CD4-positive, alpha-beta T cell (primary cell): ENCODE measurements around the gene MS4A4E. TPM values are rescaled to one million over a fixed set of nuclear protein-coding genes. Genes with fewer than 3 reads are reported as not detected.

Source experiments
- ATAC-seq: fragments of 200-7000 bp; cut with Tn5 transposase; one replicate; pipeline ENCODE4 v1.10.0; 2022; ENCODE audit warnings: mild to moderate bottlenecking; ENCODE audit not compliant: poor library complexity
- CTCF ChIA-PET: fragments of 350-600 bp; sonication (Branson Sonifier 250); formaldehyde crosslinking; loops from one replicate; lab custom pipeline; 2021; ENCODE audit warnings: antibody characterized with exemption, inconsistent platforms; lab: Charles Lee
- POLR2A ChIA-PET: fragments of 350-600 bp; sonication (Branson Sonifier 250); formaldehyde crosslinking; loops from one replicate; lab custom pipeline; 2021; ENCODE audit warnings: antibody characterized with exemption, inconsistent platforms; lab: Charles Lee
- DNase-seq, 14 experiments: peaks; one replicate each; pipeline ENCODE4 v3.0.0-alpha.2; 2013 to 2020; ENCODE audit warnings: mixed read lengths in 2 of 14
- H3K27ac ChIP-seq, 2 donors: one replicate each; pipeline versions ENCODE4 v1.5.1 to v1.7.0; 2013; ENCODE audit warnings: low read length in 2 of 2, low read depth in 1 of 2, mild to moderate bottlenecking in 1 of 2
- H3K27me3 ChIP-seq, 2 experiments: 1 replicate in 1 of 2; 2 replicates in 1 of 2; pipeline versions ENCODE4 v1.6.1 to v1.7.0; 2013; ENCODE audit warnings: low read length in 2 of 2, control low read depth in 1 of 2, mild to moderate bottlenecking in 1 of 2, moderate library complexity in 1 of 2; ENCODE audit not compliant: insufficient read depth in 2 of 2, control insufficient read depth in 1 of 2
- H3K36me3 ChIP-seq: one replicate; pipeline ENCODE4 v1.6.1; 2013; ENCODE audit warnings: low read length, control low read depth; ENCODE audit not compliant: insufficient read depth
- H3K4me1 ChIP-seq: one replicate; pipeline ENCODE4 v1.6.1; 2013; ENCODE audit warnings: low read length, control low read depth; ENCODE audit not compliant: insufficient read depth
- H3K4me3 ChIP-seq: one replicate; pipeline ENCODE4 v1.5.1; 2013; ENCODE audit warnings: mild to moderate bottlenecking, low read length, moderate library complexity
- H3K9me3 ChIP-seq, 2 experiments: 1 replicate in 1 of 2; 2 replicates in 1 of 2; pipeline versions ENCODE4 v1.6.1 to v1.7.0; 2013; ENCODE audit warnings: low read length in 2 of 2, mild to moderate bottlenecking in 2 of 2, control low read depth in 1 of 2, moderate library complexity in 1 of 2; ENCODE audit not compliant: control insufficient read depth in 1 of 2, insufficient read depth in 1 of 2
- H3K27ac Mint-ChIP-seq: one replicate; pipeline ENCODE4 v1.8.0; 2020; ENCODE audit warnings: mixed read lengths
- H3K27me3 Mint-ChIP-seq: one replicate; pipeline ENCODE4 v1.8.0; 2021; ENCODE audit warnings: mixed read lengths
- H3K36me3 Mint-ChIP-seq: one replicate; pipeline ENCODE4 v1.8.0; 2021; ENCODE audit warnings: low read depth, mixed read lengths
- H3K4me1 Mint-ChIP-seq: one replicate; pipeline ENCODE4 v1.8.0; 2021; ENCODE audit warnings: low read depth, mixed read lengths
- H3K4me3 Mint-ChIP-seq: one replicate; pipeline ENCODE4 v1.8.0; 2020; ENCODE audit warnings: mild to moderate bottlenecking, mixed read lengths
- H3K9me3 Mint-ChIP-seq: one replicate; pipeline ENCODE4 v1.8.0; 2020; ENCODE audit warnings: mixed read lengths
- intact Hi-C, 2 experiments: fragments of 100-400 bp; cut with DNase I in 1 of 2; cut with micrococcal nuclease in 1 of 2; formaldehyde crosslinking; loops; one replicate each; pipeline versions ENCODE4 v1.15.1 to v1.9.0; 2023 to 2025; cut with DNase I, micrococcal nuclease
- total RNA-seq, 174 experiments: library from RNA in 2 of 174; stranded (reverse) in 2 of 174; gene quantifications; one replicate each; pipeline ENCODE4 v1.2.3 and lab custom pipeline; 2021 to 2026
- TF ChIP-seq, protein P1 (sequence below): fragments of 200-600 bp; IDR thresholded peaks from one replicate; pipeline ENCODE4 v1.8.0; 2022; ENCODE audit warnings: antibody characterized with exemption, mild to moderate bottlenecking

MS4A4E gene
- total RNA-seq, 2 experiments from 2014 or later = not detected

DNA sequence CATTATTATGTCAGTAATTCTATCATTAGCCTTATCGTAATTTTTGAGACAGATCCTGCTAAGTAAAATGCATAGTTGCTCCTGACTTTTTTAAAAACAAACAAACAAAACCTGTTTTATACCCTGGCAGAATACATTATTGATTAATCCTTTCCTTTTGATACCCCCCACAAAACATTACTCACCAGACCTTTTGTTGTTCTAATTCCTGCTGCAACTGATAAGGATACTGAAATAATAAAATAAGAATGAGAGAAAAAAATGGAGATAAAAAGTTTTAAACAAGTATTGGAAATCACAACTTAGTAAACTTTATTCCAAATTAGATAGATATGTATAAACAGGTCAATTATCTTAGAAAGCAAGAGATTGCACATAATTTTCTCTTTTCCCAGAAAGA, 28.6 kb downstream of the MS4A4E start:
- no peak overlapping the region for H3K4me3 Mint-ChIP-seq
- no peaks in the 10 kb centered on the region for H3K9me3 Mint-ChIP-seq
- no peak overlapping the region for H3K27ac Mint-ChIP-seq
- Histone ChIP-seq H3K27me3 (no peaks in the 10 kb centered on the region), H3K9me3 (no peaks in the 10 kb centered on the region), H3K4me1 (no peaks in the 10 kb centered on the region), H3K27ac (no peak overlapping the region), H3K4me3 (no peak overlapping the region), H3K36me3 (no peaks in the 10 kb centered on the region)
- no peaks in the 10 kb centered on the region for H3K36me3 Mint-ChIP-seq
- peaks cover 16% of the 10 kb centered on the region for H3K27me3 Mint-ChIP-seq
- ATAC-seq (no peak), DNase-seq (no peak)
- intact Hi-C loops = no loop called here
- no peaks in the 10 kb centered on the region for H3K4me1 Mint-ChIP-seq
- CTCF ChIA-PET = interaction anchor here (1.2 kb wide), 1 partner anchor 21 kb away, joined by 3 read pairs; no protein-coding TSS in a partner anchor
- POLR2A ChIA-PET = no interaction called here
- TF ChIP-seq, protein P1, sequence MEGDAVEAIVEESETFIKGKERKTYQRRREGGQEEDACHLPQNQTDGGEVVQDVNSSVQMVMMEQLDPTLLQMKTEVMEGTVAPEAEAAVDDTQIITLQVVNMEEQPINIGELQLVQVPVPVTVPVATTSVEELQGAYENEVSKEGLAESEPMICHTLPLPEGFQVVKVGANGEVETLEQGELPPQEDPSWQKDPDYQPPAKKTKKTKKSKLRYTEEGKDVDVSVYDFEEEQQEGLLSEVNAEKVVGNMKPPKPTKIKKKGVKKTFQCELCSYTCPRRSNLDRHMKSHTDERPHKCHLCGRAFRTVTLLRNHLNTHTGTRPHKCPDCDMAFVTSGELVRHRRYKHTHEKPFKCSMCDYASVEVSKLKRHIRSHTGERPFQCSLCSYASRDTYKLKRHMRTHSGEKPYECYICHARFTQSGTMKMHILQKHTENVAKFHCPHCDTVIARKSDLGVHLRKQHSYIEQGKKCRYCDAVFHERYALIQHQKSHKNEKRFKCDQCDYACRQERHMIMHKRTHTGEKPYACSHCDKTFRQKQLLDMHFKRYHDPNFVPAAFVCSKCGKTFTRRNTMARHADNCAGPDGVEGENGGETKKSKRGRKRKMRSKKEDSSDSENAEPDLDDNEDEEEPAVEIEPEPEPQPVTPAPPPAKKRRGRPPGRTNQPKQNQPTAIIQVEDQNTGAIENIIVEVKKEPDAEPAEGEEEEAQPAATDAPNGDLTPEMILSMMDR = no peak

DNA sequence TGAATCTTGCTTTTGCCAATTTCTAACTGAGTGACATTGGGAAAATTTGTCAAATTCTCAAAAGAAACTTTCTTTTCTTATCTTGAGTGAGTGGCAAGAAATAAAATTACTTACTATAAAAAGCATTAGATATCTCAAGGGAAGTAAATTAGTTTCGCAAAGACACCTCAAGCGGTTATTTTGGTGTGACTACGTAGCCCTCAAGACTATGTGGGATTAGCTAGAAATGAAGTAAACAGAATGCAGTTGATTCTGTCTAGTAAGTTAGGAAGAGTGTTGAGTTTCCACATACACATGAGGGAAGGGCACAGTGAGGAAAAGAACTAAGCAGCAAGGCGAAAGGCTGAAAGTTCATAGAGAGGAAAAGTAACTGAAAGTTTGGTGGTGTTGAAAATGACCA, 31.7 kb downstream of the MS4A4E start:
- H3K27me3 Mint-ChIP-seq = peaks cover 20% of the 10 kb centered on the region

DNA sequence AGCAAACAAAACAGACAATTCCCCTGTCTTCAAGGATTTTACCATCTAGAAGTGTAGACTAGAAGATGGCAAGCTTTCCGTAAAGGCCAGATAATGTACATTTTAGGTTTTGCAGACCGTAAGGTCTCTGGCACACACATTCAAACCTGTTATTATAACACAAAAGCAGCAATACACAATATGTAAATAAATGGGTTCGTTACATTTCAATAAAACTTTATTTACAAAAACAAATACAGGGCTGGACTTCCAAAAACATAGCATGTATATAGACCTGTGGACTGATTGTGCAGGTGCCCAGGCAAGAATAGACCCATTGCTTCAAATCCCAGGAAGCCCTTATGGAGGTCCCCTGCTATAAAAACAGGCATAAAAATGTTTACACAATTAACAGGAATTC, 33.0 kb downstream of the MS4A4E start:
- ChIA-PET CTCF (no interaction called here), POLR2A (no interaction called here)
- no peaks in the 10 kb centered on the region for H3K27me3 ChIP-seq
- Mint-ChIP-seq H3K27ac (no peak overlapping the region), H3K27me3 (peaks cover 15% of the 10 kb centered on the region), H3K9me3 (no peaks in the 10 kb centered on the region), H3K4me1 (no peaks in the 10 kb centered on the region), H3K36me3 (no peaks in the 10 kb centered on the region), H3K4me3 (no peak overlapping the region)
- no peak overlapping the region for H3K27ac ChIP-seq
- H3K9me3 ChIP-seq = no peaks in the 10 kb centered on the region
- ATAC-seq = no peak
- no peak for DNase-seq
- no peaks in the 10 kb centered on the region for H3K36me3 ChIP-seq
- H3K4me1 ChIP-seq = no peaks in the 10 kb centered on the region
- intact Hi-C loops = no loop called here
- no peak overlapping the region for H3K4me3 ChIP-seq
- TF ChIP-seq, protein P1 = no peak

More for the DNA sequence above, 31.7 kb downstream of the MS4A4E start:
- no peaks in the 10 kb centered on the region for H3K27me3 ChIP-seq
- H3K9me3 ChIP-seq = no peaks in the 10 kb centered on the region
- ChIA-PET POLR2A (no interaction called here), CTCF (no interaction called here)
- H3K36me3 Mint-ChIP-seq = no peaks in the 10 kb centered on the region
- DNase-seq = no peak
- no peaks in the 10 kb centered on the region for H3K4me1 Mint-ChIP-seq
- H3K9me3 Mint-ChIP-seq = no peaks in the 10 kb centered on the region
- no peaks in the 10 kb centered on the region for H3K36me3 ChIP-seq
- ATAC-seq = no peak
- TF ChIP-seq, protein P1 = no peak
- H3K4me1 ChIP-seq = no peaks in the 10 kb centered on the region
- H3K27ac Mint-ChIP-seq = no peak overlapping the region
- H3K4me3 ChIP-seq = no peak overlapping the region
- intact Hi-C loops = no loop called here
- no peak overlapping the region for H3K27ac ChIP-seq
- H3K4me3 Mint-ChIP-seq = no peak overlapping the region
